ENCODE data around the gene MYH11. TPM values are rescaled to one million over a fixed set of nuclear protein-coding genes. Genes with fewer than 3 reads are reported as not detected.

MYH11 gene
- total RNA-seq, 1 donor from 2014 or later, result 1.9 TPM

- no peak for TF ChIP-seq CTCF (IDR thresholded peaks at IDR 0.05)
- H3K4me3 Mint-ChIP-seq (ENCODE audit: unreplicated experiment), result no peak overlapping the region
- no peak overlapping the region for H3K27ac Mint-ChIP-seq (ENCODE audit: unreplicated experiment)
- H3K27me3 Mint-ChIP-seq (ENCODE audit: unreplicated experiment), result peaks cover 20% of the 10 kb centered on the region
- DNase-seq (ENCODE audit: extremely low spot score, unreplicated experiment), result no peak
- H3K36me3 Mint-ChIP-seq (ENCODE audit: unreplicated experiment), result peaks cover 2% of the 10 kb centered on the region
- H3K9me3 Mint-ChIP-seq (ENCODE audit: unreplicated experiment), result no peaks in the 10 kb centered on the region
- H3K4me1 Mint-ChIP-seq (ENCODE audit: unreplicated experiment), result peaks cover 3% of the 10 kb centered on the region
Measured at GRCh38 chr16:15764112-15764511, 92.7 kb downstream of the MYH11 start.

DNA sequence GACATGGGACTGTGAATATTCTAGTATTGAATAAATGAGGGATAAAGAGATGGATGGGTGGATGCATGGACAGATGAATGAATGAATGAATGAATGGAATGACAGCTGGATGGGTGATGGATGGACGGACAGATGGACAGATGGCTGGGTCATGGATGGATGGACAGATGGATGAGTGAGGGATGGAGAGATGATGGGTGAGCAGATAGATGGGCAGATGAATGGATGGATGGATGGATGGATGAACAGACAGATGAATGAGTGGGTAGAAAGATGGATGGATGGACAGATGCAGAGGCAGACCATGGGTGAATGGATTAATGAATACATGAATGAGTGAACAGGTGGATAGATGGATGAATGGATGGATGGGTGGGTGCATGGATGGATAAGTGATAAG is 96.7 kb downstream of the MYH11 start:
- Mint-ChIP-seq H3K27me3 (ENCODE audit: unreplicated experiment) (peaks cover 18% of the 10 kb centered on the region), H3K9me3 (ENCODE audit: unreplicated experiment) (no peaks in the 10 kb centered on the region), H3K4me1 (ENCODE audit: unreplicated experiment) (no peaks in the 10 kb centered on the region), H3K27ac (ENCODE audit: unreplicated experiment) (no peak overlapping the region), H3K4me3 (ENCODE audit: unreplicated experiment) (no peak overlapping the region), H3K36me3 (ENCODE audit: unreplicated experiment) (no peaks in the 10 kb centered on the region)
- TF ChIP-seq CTCF (IDR thresholded peaks at IDR 0.05), result no peak
- no peak for DNase-seq (ENCODE audit: extremely low spot score, unreplicated experiment)

DNA sequence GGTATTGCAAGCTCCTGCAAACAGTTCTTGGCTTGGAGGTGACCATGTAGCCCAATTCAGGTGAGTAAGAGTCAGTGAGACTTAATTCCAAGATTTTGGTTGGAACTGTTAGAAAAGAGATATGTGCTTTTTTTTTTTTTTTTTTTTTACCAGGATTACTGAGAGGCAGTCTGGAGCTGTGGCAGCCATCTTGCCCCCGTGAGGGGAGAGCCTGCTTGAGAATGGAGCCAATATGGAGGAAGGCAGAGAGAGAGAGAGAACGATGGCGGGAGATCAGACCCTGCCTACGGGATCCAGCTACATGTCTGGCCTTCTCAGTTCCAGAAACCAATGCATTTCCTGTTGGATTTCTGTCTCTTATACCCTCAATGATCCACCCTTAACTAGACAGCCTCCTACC is 97.8 kb downstream of the MYH11 start:
- TF ChIP-seq CTCF (IDR thresholded peaks at IDR 0.05), result no peak
- Mint-ChIP-seq H3K27me3 (ENCODE audit: unreplicated experiment) (peaks cover 11% of the 10 kb centered on the region), H3K4me3 (ENCODE audit: unreplicated experiment) (no peak overlapping the region), H3K9me3 (ENCODE audit: unreplicated experiment) (no peaks in the 10 kb centered on the region), H3K27ac (ENCODE audit: unreplicated experiment) (no peak overlapping the region), H3K4me1 (ENCODE audit: unreplicated experiment) (no peaks in the 10 kb centered on the region), H3K36me3 (ENCODE audit: unreplicated experiment) (no peaks in the 10 kb centered on the region)
- DNase-seq (ENCODE audit: extremely low spot score, unreplicated experiment), result no peak

DNA sequence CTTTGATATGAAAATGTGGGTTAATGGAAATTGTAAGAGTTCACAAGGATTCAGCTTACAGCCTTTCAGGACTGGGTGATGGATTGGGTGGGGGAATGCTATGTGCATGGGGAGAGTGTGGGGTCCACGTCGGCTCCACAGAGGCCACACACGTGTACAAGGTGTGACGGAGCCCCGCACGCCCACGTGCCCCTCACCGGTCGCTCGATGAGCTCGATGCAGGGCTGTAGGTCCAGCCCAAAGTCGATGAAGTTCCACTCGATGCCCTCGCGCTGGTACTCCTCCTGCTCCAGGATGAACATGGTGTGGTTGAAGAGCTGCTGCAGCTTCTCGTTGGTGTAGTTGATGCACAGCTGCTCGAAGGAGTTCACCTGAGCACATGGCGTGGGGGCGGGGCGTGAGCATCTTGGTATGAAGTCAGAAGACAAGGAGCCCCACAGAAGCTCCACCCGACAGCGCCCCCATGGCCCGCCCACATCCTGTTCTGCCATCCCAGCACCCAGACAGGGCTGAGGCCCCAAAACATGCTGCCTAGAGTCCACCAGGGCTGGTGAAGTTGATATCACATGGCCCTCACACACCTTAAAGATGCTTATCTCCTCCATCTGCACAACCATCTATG is 99.1 kb downstream of the MYH11 start:
- no peak overlapping the region for H3K27ac Mint-ChIP-seq (ENCODE audit: unreplicated experiment)
- TF ChIP-seq CTCF (IDR thresholded peaks at IDR 0.05), result no peak
- no peaks in the 10 kb centered on the region for H3K4me1 Mint-ChIP-seq (ENCODE audit: unreplicated experiment)
- DNase-seq (ENCODE audit: extremely low spot score, unreplicated experiment), result no peak
- no peaks in the 10 kb centered on the region for H3K36me3 Mint-ChIP-seq (ENCODE audit: unreplicated experiment)
- no peaks in the 10 kb centered on the region for H3K9me3 Mint-ChIP-seq (ENCODE audit: unreplicated experiment)
- H3K27me3 Mint-ChIP-seq (ENCODE audit: unreplicated experiment), result peaks cover 11% of the 10 kb centered on the region
- no peak overlapping the region for H3K4me3 Mint-ChIP-seq (ENCODE audit: unreplicated experiment)

DNA sequence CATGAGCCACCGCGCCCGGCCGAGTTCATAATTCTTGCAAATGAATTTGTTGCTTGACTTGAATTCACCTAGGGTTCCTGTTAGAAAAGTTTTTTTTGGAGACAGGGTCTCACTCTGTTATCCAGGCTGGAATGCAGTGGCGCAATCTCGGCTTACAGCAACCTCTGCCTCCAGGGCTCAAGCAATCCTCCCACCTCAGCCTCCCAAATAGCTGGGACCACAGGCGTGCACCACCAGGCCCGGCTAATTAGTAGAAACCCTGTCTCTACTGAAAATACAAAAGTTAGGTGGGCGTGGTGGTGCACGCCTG is 99.8 kb downstream of the MYH11 start:
- Mint-ChIP-seq H3K9me3 (ENCODE audit: unreplicated experiment) (no peaks in the 10 kb centered on the region), H3K4me3 (ENCODE audit: unreplicated experiment) (no peak overlapping the region), H3K27ac (ENCODE audit: unreplicated experiment) (no peak overlapping the region), H3K4me1 (ENCODE audit: unreplicated experiment) (no peaks in the 10 kb centered on the region), H3K27me3 (ENCODE audit: unreplicated experiment) (peaks cover 8% of the 10 kb centered on the region), H3K36me3 (ENCODE audit: unreplicated experiment) (no peaks in the 10 kb centered on the region)
- no peak for TF ChIP-seq CTCF (IDR thresholded peaks at IDR 0.05)
- DNase-seq (ENCODE audit: extremely low spot score, unreplicated experiment), result no peak
